ENCODE data around the gene RASGRP2.

The RASGRP2 gene

DNA sequence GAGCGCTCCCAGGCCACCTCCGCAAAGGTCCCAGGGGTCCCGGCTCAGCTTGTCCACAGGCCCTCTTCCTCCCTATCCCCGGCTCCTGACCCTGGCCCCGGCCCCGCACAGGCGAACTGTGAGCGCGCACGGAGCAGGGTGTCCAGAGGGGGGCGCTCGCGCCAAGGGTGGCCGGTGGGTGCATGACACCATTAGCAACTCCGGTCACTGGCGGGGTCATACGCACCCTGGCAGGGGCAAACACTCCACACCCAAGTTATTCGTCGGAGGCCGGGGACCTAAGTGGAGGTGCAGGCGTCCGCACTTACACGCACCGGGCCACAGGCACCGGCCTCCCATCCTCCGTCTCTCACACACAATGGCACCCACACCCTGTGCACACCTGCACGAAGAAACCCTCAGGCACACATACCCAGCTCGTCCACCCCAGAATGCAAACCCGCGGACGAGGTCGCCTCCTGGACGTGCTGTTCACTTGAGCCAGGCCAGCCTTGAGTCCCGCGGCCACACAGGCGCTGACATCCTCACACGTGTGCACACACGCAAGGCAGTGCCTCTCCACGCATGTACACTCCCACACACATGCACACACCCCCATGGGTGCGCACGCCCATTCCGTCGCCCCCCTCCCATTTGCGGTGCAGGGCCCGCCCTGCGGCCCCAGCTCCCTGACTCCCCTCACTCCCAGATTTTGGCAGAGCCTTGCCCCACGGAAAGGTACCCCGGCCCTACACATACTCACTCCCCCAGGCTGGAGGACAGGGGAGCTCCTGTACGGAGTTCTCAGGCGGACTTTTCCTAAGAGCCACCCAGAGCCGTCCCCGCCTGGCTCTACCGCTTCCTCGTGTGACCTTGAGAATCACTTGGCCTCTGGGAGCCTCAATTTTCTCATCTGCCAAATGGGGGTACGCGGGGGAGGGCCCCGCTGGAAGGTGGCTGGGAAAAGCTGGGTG, at the start of gene RASGRP2:
Gene RASGRP2 (minus strand): TSS at position 552 of the 953 bp plus-strand sequence. CDS start 1,276 bp downstream, outside the sequence.
- DNase-seq (ENCODE audit: low read depth) = peak; percentile 71

DNA sequence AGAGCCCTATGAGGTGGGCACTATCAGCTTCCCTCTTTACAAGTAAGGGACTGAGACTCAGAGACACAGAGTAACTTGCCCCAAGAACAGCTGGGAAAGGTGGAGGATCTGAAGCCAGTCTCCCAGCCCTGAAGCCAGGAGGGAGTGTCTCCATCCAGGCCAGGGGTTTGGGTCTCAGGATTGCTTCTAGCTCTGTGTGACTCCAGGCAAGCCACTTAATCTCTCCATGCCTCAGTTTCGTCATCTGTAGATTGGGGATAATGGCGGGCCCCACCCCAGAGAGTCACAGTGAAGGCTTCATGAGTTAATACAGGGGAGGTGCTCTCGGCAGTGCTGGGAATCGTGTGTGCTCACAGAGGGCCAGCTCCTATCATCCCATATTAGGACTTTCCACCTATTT, 48.5 kb upstream of the RASGRP2 start:
- no peak for DNase-seq (ENCODE audit: low read depth)

DNA sequence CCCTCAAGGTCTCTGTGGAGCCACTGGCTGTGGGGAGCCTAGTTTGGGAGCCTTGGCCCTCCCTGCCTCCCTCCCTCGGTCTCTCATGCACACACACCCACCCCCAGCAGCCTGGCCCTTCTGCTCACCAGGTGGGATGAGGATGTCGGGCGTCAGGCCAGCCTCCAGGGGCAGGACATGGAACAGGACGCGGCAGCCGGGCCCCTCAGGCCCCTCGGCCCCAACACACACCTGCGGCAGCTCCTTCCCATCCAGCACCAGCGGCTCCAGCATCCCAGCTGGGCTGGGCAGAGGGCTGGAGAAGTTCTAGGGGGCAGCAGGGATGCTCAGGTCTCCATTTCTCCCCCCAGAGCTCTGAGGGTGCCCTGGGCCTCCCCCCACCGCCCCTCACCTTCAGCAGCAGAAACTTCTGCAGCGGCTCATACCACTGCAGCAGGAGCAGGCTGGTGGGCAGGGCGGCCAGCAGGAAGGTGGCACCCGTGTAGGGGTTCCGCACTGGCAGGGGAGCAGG, 47.9 kb upstream of the RASGRP2 start:
- DNase-seq (ENCODE audit: low read depth) = no peak

- DNase-seq (ENCODE audit: low read depth) = no peak
Measured at GRCh38 chr11:64790205-64791095, 46.5 kb upstream of the RASGRP2 start.

DNA sequence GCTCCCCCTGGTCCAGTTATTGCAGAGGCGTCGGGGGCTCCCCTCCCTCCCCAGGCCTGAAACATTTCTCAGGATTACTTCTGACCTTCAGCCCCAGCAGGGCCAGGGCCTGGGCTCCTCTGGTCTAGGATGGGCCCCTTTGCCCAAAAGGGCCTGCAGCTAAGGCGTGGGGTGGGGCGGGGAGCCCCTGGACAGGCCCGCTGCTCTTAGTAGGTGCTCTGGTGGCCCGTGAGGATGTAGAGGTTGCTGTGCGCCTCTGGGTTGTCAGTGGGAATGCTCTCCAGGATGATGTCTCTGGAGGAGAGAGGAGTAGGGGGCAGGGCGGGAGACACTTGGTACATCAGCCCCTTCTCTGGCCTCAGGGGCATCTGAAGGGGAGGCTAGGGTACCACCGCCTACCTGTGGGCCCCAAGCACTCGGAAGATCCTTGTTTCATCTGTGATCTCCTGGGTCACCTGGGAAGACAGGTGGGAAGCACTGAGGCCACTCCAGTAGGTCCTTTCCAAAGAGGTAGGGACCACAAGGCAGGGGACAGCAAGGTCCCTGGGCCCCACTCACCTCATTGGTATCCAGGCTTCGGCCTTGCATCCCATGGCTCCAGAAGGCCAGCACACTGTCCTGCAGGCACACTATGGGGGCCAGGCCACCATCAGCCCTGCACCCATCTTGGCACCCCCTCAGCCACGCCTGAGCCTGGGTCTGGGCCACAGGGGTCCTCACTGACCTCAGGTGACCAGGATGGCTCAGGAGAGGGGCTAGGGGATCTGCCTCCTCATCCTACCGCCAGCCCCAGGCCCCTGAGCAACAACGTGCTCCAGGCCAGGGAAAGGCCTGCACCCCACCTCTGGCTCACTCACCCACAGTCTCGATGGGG, 45.6 kb upstream of the RASGRP2 start:
- DNase-seq (ENCODE audit: low read depth) = no peak

- DNase-seq (ENCODE audit: low read depth) = no peak
Measured at GRCh38 chr11:64788321-64789215, 44.6 kb upstream of the RASGRP2 start.

- DNase-seq (ENCODE audit: low read depth) = no peak
Measured at GRCh38 chr11:64787526-64788320, 43.8 kb upstream of the RASGRP2 start.

DNA sequence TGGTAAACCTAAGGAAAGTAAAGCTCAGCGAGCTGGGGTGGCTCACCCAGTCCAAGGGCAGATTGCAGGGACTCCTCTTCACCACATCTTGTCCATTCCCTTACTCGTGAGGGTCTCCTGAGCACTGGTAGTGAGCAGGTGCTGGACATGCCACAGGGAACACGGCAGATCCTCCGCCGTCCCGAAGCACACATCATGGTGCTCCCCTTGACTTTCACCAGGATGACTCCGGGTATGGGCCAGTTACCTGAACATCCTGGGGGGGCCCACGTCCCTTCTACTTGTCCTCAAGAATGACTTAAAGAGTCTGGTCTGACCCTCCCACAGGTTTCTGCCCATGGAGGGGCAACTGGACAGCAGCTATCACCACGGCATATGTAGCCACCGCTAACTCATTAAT, 42.4 kb upstream of the RASGRP2 start:
- DNase-seq (ENCODE audit: low read depth) = no peak

DNA sequence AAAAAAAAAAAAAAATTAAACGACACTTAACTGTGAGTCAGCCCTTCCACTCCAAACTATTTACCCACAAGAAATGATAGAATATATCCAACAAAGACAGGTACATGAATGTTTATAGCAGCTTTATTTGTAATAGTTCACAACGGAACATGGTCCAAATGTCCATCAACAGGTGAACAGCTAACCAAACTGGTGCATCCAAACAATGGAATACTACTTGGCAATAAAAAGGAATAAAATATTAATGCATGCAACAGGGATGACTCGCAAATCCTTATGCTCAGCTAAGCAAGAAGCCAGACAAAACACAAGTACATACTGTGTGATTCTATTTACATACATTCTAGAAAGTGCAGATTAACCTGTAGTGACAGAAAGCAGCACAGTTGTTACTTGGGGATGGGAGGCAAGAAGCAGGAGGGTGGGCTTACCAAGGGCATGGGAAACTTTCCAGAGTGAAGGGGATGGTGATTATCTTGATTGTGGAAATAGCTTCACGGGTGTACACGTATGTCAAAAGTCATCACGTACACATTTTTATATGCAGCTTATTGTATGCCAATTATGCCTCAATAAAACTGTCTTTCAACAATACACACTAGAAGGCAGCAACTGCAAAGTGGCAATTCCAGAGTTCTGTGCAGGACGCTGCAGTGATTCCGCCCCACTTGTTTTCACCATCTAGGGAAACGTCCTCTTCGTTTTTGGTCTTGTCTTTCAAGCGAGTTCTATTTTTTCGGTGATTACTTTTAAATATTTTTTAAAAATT, 41.1 kb upstream of the RASGRP2 start:
- DNase-seq (ENCODE audit: low read depth) = no peak

DNA sequence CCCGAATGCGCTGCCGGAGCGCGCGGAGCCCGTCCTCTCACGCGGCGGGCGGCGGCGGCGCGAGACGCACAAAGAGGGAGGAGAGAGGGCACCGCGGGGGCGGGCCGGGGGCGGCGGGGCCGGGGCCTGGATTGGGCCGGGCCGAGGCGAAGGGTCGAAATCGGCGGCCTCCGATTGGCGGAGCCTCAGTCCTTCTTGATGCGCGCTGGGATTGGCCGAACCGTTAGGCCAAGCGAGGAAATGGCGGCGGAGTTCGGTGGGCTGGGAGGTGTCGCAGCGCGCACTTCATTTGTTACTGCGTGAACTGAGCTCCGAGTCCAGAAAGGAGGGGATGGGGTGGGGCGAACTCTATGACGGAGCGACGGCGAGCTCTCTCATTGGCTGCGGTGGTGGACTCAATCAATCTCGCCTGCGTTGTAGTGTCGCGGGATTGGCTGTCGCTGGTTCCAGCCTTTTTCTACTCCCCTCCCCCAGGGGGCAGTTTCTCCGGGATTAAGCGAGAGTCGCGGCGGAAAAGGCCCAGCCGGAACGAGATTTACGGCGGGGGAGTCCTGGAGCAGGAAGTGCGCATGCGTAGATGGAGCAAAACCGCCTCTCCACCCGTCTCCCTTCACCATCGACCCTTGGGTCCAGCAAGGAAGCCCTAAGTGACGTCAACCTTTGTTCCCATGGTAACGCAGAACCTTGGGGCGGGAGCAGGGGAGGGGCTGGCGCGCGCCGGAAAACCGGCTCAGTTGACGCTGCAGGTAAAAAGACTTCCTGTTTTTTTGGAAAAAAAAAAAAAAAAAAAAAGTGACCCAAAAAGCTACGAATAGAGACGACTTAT, 34.7 kb upstream of the RASGRP2 start, which contains the start of gene SF1:
Gene SF1 (minus strand): TSS at position 70 of the 826 bp plus-strand sequence. CDS start 150 bp downstream, outside the sequence.
- DNase-seq (ENCODE audit: low read depth) = peak; percentile 100

- DNase-seq (ENCODE audit: low read depth) = no peak
Measured at GRCh38 chr11:64778223-64778472, 34.2 kb upstream of the RASGRP2 start.

GRCh38 chr11:64777449-64778222, 33.7 kb upstream of the RASGRP2 start:
- DNase-seq (ENCODE audit: low read depth) = peak; percentile 68

DNA sequence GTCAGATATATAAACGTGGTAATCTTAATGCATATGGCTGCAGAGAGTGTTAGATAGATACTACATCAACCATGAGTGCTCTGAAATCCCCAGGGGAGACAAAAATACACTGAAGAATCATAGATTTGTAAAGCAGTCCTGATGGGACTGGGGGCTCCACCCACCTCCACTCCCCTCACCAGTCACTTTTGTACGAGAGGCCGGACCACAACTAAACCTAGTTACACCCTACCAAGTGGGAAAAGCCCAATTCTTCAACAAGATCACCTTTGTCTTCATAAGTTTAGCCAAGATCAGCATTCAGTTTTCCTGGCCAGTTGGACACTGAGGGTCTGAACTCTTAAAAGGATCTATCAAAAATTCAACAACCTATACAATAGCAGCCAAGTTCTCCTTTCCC, 32.9 kb upstream of the RASGRP2 start:
- DNase-seq (ENCODE audit: low read depth) = no peak

GRCh38 chr11:64776425-64776824, 32.5 kb upstream of the RASGRP2 start:
- DNase-seq (ENCODE audit: low read depth) = no peak

GRCh38 chr11:64774144-64774543, 30.2 kb upstream of the RASGRP2 start:
- DNase-seq (ENCODE audit: low read depth) = no peak

GRCh38 chr11:64772303-64773018, 28.5 kb upstream of the RASGRP2 start:
- DNase-seq (ENCODE audit: low read depth) = no peak

DNA sequence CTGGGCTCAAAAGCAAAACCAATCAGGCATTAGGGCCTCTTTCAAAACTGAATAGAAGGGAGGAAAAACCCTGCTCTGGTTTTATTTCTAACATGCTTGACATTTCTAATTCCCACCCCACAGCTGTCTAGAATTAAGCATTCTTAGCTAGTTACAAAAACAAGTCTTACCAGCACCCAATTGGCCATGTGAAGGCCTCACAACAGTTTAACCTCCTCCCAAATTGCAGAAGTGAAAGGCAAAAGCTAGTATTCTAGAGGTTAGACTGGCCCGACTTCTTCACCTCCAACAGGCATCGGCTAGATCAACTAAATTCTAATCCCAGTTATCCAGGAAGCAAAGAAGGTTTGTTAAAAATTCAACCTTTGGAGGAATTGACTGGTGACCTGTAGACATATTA, 27.9 kb upstream of the RASGRP2 start:
- DNase-seq (ENCODE audit: low read depth) = no peak

Data from T-helper 22 cell (primary cell).